GM23338 (cell line): ENCODE data around the gene PROSER2. TPM values are rescaled to one million over a fixed set of nuclear protein-coding genes. Genes with fewer than 3 reads are reported as not detected.

Source experiments
- ATAC-seq: fragments of 200-7000 bp; cut with Tn5 transposase; 3 replicates; pipeline ENCODE4 v1.9.1; 2020
- DNase-seq: peaks from one replicate; pipeline ENCODE4 v3.0.0-alpha.2; 2015; ENCODE audit warnings: low spot score
- H2AFZ ChIP-seq: fragments of 200-600 bp; sonication (generic); 2 replicates; pipeline ENCODE4 v1.8.0; 2016; ENCODE audit warnings: antibody characterized with exemption, mild to moderate bottlenecking, moderate library complexity
- H3F3A ChIP-seq: fragments of 200-600 bp; sonication (generic); replicated peaks from 2 replicates; pipeline ENCODE4 v1.8.0; 2017; ENCODE audit warnings: antibody characterized with exemption, mixed run types, low read depth
- H3K27ac ChIP-seq: fragments of 200-600 bp; sonication (generic); 2 replicates; pipeline ENCODE4 v1.6.1; 2016; ENCODE audit warnings: low read depth
- H3K27me3 ChIP-seq: fragments of 200-600 bp; sonication (generic); 2 replicates; pipeline ENCODE4 v1.8.0; 2016; ENCODE audit warnings: mild to moderate bottlenecking, mixed run types, moderate library complexity; ENCODE audit not compliant: insufficient read depth
- H3K36me3 ChIP-seq: fragments of 200-600 bp; sonication (generic); 2 replicates; pipeline ENCODE4 v1.8.0; 2016; ENCODE audit warnings: mild to moderate bottlenecking; ENCODE audit not compliant: insufficient read depth
- H3K4me1 ChIP-seq: fragments of 200-600 bp; sonication (generic); 2 replicates; pipeline ENCODE4 v1.8.0; 2016; ENCODE audit warnings: mild to moderate bottlenecking, moderate library complexity; ENCODE audit not compliant: insufficient read depth
- H3K4me2 ChIP-seq: fragments of 200-600 bp; sonication (generic); 2 replicates; pipeline ENCODE4 v1.7.1; 2017; ENCODE audit warnings: mixed run types
- H3K4me3 ChIP-seq: fragments of 200-600 bp; sonication (generic); 2 replicates; pipeline ENCODE4 v1.6.1; 2016; ENCODE audit warnings: mixed run types
- H3K79me2 ChIP-seq: fragments of 200-600 bp; sonication (generic); replicated peaks from 2 replicates; pipeline ENCODE4 v1.8.0; 2017; ENCODE audit warnings: mild to moderate bottlenecking; ENCODE audit not compliant: insufficient read depth
- H3K9me2 ChIP-seq: fragments of 200-600 bp; sonication (generic); 2 replicates; pipeline ENCODE4 v1.8.0; 2017; ENCODE audit not compliant: insufficient read depth
- H4K20me1 ChIP-seq: fragments of 200-600 bp; sonication (generic); replicated peaks from 2 replicates; pipeline ENCODE4 v1.8.0; 2017; ENCODE audit warnings: mild to moderate bottlenecking; ENCODE audit not compliant: insufficient read depth
- H3K27ac Mint-ChIP-seq: 2 replicates; pipeline ENCODE4 v1.8.0; 2020; ENCODE audit warnings: inconsistent platforms, mild to moderate bottlenecking, moderate library complexity, mixed read lengths
- H3K27me3 Mint-ChIP-seq: 3 replicates; pipeline ENCODE4 v1.8.0; 2022; ENCODE audit warnings: low read depth, mild to moderate bottlenecking, moderate library complexity, mixed read lengths, inconsistent platforms; ENCODE audit not compliant: insufficient read depth, poor library complexity
- H3K36me3 Mint-ChIP-seq: 3 replicates; pipeline ENCODE4 v1.8.0; 2021; ENCODE audit warnings: low read depth, mild to moderate bottlenecking, inconsistent platforms, moderate library complexity, mixed read lengths
- H3K4me1 Mint-ChIP-seq: 3 replicates; pipeline ENCODE4 v1.8.0; 2020; ENCODE audit warnings: mild to moderate bottlenecking, inconsistent platforms, mixed read lengths
- H3K4me3 Mint-ChIP-seq: 3 replicates; pipeline ENCODE4 v1.8.0; 2021; ENCODE audit warnings: moderate library complexity, mild to moderate bottlenecking, inconsistent platforms, mixed read lengths
- H3K9me3 Mint-ChIP-seq: 3 replicates; pipeline ENCODE4 v1.8.0; 2020; ENCODE audit warnings: moderate library complexity, mild to moderate bottlenecking, inconsistent platforms, mixed read lengths
- CREB1 ChIP-seq: fragments of 250-450 bp; sonication (Bioruptor Pico); IDR thresholded peaks from 2 replicates; pipeline ENCODE4 v1.5.0; 2020; ENCODE audit warnings: low read depth, mild to moderate bottlenecking, moderate library complexity
- CTCF ChIP-seq, 2 experiments: fragments of 200-600 bp in 1 of 2; sonication (generic) in 1 of 2; conservative IDR thresholded peaks; 2 replicates each; pipeline versions ENCODE4 v1.5.1 to v1.6.1; 2016 to 2017; ENCODE audit warnings: antibody characterized with exemption in 2 of 2, low read depth in 2 of 2, mild to moderate bottlenecking in 2 of 2, moderate library complexity in 1 of 2
- EZH2 ChIP-seq: fragments of 200-600 bp; sonication (generic); IDR thresholded peaks from one replicate; pipeline ENCODE4 v1.8.0; 2017; ENCODE audit warnings: antibody characterized with exemption, mild to moderate bottlenecking, low read depth; ENCODE audit not compliant: unreplicated experiment
- EZH2phosphoT487 ChIP-seq: fragments of 200-600 bp; sonication (generic); IDR thresholded peaks from one replicate; pipeline ENCODE4 v1.8.1; 2018; ENCODE audit warnings: antibody characterized with exemption; ENCODE audit not compliant: unreplicated experiment
- JUNB ChIP-seq: IDR thresholded peaks from one replicate; pipeline ENCODE4 v1.6.1; 2016; ENCODE audit warnings: antibody characterized with exemption; ENCODE audit not compliant: unreplicated experiment
- NANOG ChIP-seq: IDR thresholded peaks from 2 replicates; pipeline ENCODE4 v1.6.1; 2016; ENCODE audit warnings: antibody characterized with exemption, borderline replicate concordance
- POLR2AphosphoS5 ChIP-seq: IDR thresholded peaks from 2 replicates; pipeline ENCODE4 v1.6.1; 2016; ENCODE audit warnings: antibody characterized with exemption, low read depth
- STAT1 ChIP-seq: IDR thresholded peaks from one replicate; pipeline ENCODE4 v1.6.1; 2016; ENCODE audit warnings: antibody characterized with exemption; ENCODE audit not compliant: unreplicated experiment
- ZNF114 ChIP-seq: fragments of 250-450 bp; sonication (Bioruptor Pico); IDR thresholded peaks from 2 replicates; pipeline ENCODE4 v1.5.0; 2020; ENCODE audit warnings: mild to moderate bottlenecking, moderate library complexity
- ZNF331 ChIP-seq: fragments of 250-450 bp; sonication (Bioruptor Pico); IDR thresholded peaks from 2 replicates; pipeline ENCODE4 v1.5.0; 2020; ENCODE audit warnings: low read depth, mild to moderate bottlenecking, moderate library complexity
- ZNF462 ChIP-seq: fragments of 250-450 bp; sonication (Bioruptor Pico); IDR thresholded peaks from 2 replicates; pipeline ENCODE4 v1.5.0; 2020; ENCODE audit warnings: mild to moderate bottlenecking, moderate library complexity
- polyA plus RNA-seq: library from polyadenylated mRNA; unstranded; fragments of >200 nt; fragmentation: Nextera tagmentation; extraction: Ambion mirVana; gene quantifications from 2 replicates; pipeline ENCODE4 v1.2.1, GENCODE V29; 2016
- total RNA-seq: library from RNA; depleted of rRNA; stranded (reverse); fragments of >200 nt; shearing (Covaris generic); gene quantifications from 2 replicates; pipeline ENCODE4 v1.2.3, GENCODE V29; 2014
- TF ChIP-seq, protein P1 (sequence below): IDR thresholded peaks from one replicate; pipeline ENCODE4 v1.6.1; 2018; ENCODE audit warnings: antibody characterized with exemption; ENCODE audit not compliant: unreplicated experiment
- TF ChIP-seq, protein P2 (sequence below): IDR thresholded peaks from 2 replicates; pipeline ENCODE4 v1.6.1; 2016; ENCODE audit warnings: antibody characterized with exemption

PROSER2 gene
- total and polyA plus RNA-seq, 2 experiments from 2014 or later, result 4.2 to 10.8 TPM

DNA sequence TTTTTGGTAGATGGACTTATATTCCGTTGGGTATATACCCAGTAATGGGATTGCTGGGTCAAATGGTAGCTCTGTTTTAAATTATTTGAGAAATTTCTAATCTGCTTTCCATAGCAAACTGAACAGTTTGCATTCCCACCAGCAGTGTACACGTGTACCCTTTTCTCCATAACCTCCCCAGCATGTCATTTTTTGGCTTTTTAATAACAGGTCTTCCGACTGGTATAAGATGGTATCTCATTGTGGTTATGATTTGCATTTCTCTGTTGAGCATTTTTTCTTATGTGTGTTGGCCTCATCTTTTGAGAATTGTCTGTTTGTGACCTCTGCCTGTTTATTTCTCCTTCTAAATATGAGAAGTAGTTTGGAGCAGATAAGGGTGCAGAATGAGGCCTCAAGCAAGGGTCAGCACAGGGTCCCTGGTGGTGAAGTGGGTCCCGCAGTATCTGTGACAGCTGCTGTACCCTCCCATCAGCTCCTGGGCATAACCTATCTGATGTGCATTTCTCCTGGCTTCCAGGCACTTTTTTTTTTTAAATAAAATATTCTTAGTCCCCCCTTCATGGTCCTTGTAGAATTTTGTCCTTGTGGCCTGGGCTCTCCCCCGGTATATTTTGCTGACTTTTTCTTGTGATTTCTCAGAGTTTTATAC, 73.5 kb downstream of the PROSER2 start:
- H3K27ac Mint-ChIP-seq, result no peak overlapping the region
- H3K27me3 ChIP-seq, result no peaks in the 10 kb centered on the region
- H3K9me2 ChIP-seq, result no peaks in the 10 kb centered on the region
- no peak for ATAC-seq
- H3K36me3 ChIP-seq, result no peaks in the 10 kb centered on the region
- H3F3A ChIP-seq, result no peaks in the 10 kb centered on the region
- no peaks in the 10 kb centered on the region for H4K20me1 ChIP-seq
- DNase-seq, result no peak
- H3K79me2 ChIP-seq, result no peaks in the 10 kb centered on the region
- H3K27ac ChIP-seq, result no peak overlapping the region
- H3K9me3 Mint-ChIP-seq, result no peaks in the 10 kb centered on the region
- H3K4me3 Mint-ChIP-seq, result no peak overlapping the region
- H3K4me1 Mint-ChIP-seq, result peaks cover 6% of the 10 kb centered on the region
- H3K27me3 Mint-ChIP-seq, result peaks cover 8% of the 10 kb centered on the region
- 0 out of 2 replicates have a peak, but pooled peaks cover 3% of the 10 kb centered on the region for H3K4me1 ChIP-seq
- no peak overlapping the region for H2AFZ ChIP-seq
- H3K36me3 Mint-ChIP-seq, result no peaks in the 10 kb centered on the region
- H3K4me3 ChIP-seq, result no peak overlapping the region
- no peak overlapping the region for H3K4me2 ChIP-seq
- TF ChIP-seq POLR2AphosphoS5 (no peak), ZNF331 (no peak), EZH2 (no peak), CREB1 (CRISPR knock-in tag) (no peak), CTCF (conservative IDR thresholded peaks at IDR 0.05; ENCODE audit: low read depth in 2 of 2) (no peak), STAT1 (no peak), EZH2phosphoT487 (no peak), NANOG (no peak), ZNF462 (CRISPR knock-in tag) (no peak), ZNF114 (CRISPR knock-in tag) (no peak), JUNB (no peak)
- TF ChIP-seq, protein P1, sequence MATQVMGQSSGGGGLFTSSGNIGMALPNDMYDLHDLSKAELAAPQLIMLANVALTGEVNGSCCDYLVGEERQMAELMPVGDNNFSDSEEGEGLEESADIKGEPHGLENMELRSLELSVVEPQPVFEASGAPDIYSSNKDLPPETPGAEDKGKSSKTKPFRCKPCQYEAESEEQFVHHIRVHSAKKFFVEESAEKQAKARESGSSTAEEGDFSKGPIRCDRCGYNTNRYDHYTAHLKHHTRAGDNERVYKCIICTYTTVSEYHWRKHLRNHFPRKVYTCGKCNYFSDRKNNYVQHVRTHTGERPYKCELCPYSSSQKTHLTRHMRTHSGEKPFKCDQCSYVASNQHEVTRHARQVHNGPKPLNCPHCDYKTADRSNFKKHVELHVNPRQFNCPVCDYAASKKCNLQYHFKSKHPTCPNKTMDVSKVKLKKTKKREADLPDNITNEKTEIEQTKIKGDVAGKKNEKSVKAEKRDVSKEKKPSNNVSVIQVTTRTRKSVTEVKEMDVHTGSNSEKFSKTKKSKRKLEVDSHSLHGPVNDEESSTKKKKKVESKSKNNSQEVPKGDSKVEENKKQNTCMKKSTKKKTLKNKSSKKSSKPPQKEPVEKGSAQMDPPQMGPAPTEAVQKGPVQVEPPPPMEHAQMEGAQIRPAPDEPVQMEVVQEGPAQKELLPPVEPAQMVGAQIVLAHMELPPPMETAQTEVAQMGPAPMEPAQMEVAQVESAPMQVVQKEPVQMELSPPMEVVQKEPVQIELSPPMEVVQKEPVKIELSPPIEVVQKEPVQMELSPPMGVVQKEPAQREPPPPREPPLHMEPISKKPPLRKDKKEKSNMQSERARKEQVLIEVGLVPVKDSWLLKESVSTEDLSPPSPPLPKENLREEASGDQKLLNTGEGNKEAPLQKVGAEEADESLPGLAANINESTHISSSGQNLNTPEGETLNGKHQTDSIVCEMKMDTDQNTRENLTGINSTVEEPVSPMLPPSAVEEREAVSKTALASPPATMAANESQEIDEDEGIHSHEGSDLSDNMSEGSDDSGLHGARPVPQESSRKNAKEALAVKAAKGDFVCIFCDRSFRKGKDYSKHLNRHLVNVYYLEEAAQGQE, result no peak
- TF ChIP-seq, protein P2, sequence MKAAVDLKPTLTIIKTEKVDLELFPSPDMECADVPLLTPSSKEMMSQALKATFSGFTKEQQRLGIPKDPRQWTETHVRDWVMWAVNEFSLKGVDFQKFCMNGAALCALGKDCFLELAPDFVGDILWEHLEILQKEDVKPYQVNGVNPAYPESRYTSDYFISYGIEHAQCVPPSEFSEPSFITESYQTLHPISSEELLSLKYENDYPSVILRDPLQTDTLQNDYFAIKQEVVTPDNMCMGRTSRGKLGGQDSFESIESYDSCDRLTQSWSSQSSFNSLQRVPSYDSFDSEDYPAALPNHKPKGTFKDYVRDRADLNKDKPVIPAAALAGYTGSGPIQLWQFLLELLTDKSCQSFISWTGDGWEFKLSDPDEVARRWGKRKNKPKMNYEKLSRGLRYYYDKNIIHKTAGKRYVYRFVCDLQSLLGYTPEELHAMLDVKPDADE, result no peak
